Left ventricle myocardium superior (tissue), 1 donor: ENCODE measurements around the gene FOCAD. TPM values are rescaled to one million over a fixed set of nuclear protein-coding genes. Genes with fewer than 3 reads are reported as not detected.

Experiments used
- ATAC-seq: fragments of 200-7000 bp; cut with Tn5 transposase; one replicate; pipeline ENCODE4 v1.9.1; 2020; ENCODE audit warnings: mild to moderate bottlenecking, moderate library complexity
- DNase-seq: peaks from one replicate; pipeline ENCODE4 v3.0.0-alpha.2; 2020
- intact Hi-C: fragments of 100-400 bp; cut with micrococcal nuclease; formaldehyde crosslinking; loops from one replicate; pipeline ENCODE4 v1.11.0; 2022
- total RNA-seq: library from RNA; stranded (reverse); fragmentation: NEBNext Ultra II Directional; extraction: Animal tissue kit (Norgen Biotek cat#: 25700); gene quantifications from one replicate; pipeline ENCODE4 v1.2.1, GENCODE V29; 2021
- donor health status: DM: no; HTN: yes; CAD: no; lungs with severe emphysema.

FOCAD gene
- total RNA-seq, 1 donor from 2014 or later: 29.0 TPM

GRCh38 chr9:20714442-20715415 lies 30.7 kb downstream of the FOCAD start:
- no peak for ATAC-seq
- no peak for DNase-seq
- intact Hi-C loops: no loop called here

DNA sequence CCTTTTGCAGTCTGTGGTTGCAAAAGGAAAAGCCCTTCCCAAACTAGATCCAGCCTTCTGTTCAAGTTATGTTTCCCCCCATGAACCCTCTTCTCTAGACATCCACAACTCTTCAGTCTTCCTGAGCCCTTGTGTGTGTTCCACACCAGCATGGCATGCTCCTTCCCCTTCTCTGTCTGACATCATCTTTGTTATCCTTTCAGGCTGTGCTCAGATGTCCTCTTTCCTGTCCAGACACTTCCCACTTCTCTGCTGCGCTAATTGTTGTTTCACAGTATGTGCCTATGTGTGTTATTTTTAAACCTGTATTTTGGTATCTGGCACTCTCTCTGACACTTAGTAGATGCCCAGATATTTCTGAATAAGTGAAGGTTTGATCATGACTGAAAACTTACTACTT lies 38.2 kb downstream of the FOCAD start:
- no peak for DNase-seq
- intact Hi-C loops: no loop called here

GRCh38 chr9:20725675-20726074 lies 41.6 kb downstream of the FOCAD start:
- ATAC-seq: no peak
- intact Hi-C loops: no loop called here

More for the DNA sequence above, 38.2 kb downstream of the FOCAD start:
- peak; percentile 96 for ATAC-seq

GRCh38 chr9:20726144-20726543 lies 42.1 kb downstream of the FOCAD start:
- DNase-seq (no peak), ATAC-seq (no peak)
- intact Hi-C loops: no loop called here

More at GRCh38 chr9:20725675-20726074, 41.6 kb downstream of the FOCAD start:
- no peak for DNase-seq

DNA sequence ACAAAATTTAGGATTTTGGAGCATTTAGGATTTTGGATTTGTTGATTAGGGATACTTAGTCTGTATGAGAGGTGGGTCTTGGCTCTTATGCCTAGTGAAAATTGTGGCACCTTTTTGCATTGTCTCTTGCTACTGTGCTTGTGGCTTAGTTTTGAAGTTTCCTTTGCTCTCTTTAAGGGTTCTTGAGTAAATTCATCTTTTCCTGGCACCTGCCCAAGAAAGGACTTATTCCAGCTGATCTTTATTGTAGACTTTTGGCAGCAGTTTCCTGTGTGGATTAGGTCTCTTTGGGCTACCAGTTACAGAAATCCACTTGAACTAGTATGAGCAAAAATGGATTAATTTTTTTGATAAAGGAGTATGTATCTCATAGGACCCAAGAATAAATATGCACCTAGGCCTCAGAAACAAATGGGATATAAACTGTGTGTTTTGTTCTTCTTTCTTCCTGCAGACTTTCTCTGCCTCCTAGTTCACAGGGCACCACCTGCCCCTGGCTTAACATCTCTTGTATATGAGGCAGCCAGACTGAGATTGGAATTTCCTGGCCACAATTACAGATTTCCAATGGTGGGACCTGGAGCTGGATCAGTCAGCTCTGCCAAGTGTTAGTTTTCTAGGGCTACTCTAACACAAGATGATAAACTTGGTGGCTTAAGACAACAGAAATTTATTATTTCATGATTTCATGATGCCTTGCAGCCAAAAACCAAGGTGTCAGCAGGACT lies 44.6 kb downstream of the FOCAD start:
- ATAC-seq (peak; percentile 41), DNase-seq (no peak)
- intact Hi-C loops: no loop called here

- DNase-seq: no peak
- intact Hi-C loops: no loop called here
Observed at GRCh38 chr9:20729523-20729922, 45.5 kb downstream of the FOCAD start.

DNA sequence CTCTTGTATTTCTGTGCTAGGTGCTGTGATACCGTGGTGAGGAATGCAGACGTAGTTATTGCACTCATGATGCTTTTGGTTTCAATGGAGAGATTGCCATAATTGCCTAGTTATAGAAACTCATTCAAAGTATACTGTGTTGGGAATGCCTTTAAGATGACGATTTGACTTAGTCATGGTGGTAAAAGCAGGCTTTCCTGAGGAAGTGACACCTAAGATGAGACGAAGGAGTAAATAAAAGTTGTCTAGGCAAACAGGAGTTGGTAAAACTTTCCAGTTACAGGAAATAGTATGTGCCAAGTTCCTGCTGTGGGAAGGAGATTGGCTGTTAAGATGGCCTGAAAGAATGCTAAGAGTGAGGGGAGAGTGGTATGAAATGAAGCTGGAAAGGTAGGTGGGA lies 48.1 kb downstream of the FOCAD start:
- intact Hi-C loops: no loop called here
- ATAC-seq (no peak), DNase-seq (no peak)

More at GRCh38 chr9:20729523-20729922, 45.5 kb downstream of the FOCAD start:
- no peak for ATAC-seq

- ATAC-seq (no peak), DNase-seq (no peak)
- intact Hi-C loops: no loop called here
Observed at GRCh38 chr9:20734275-20734674, 50.2 kb downstream of the FOCAD start.

DNA sequence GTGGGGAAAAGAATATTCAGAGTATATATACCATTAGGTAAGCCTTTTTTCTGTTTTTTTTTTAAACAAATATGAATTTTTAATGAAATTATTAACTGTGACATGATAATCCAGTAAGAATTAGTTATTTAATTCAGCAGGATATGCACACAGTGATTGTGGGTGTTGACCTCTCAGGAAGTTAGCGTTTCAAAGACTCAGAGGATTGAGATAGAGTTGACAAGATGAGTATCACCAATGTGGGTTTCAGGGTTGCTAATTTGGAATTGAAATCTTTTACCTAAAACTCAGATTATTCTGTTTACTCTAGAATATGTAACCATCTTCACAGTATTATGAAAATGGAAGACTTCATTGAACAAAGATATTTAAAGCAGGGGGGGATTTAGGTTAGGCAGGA lies 56.2 kb downstream of the FOCAD start:
- no peak for DNase-seq
- intact Hi-C loops: no loop called here
- ATAC-seq: no peak

DNA sequence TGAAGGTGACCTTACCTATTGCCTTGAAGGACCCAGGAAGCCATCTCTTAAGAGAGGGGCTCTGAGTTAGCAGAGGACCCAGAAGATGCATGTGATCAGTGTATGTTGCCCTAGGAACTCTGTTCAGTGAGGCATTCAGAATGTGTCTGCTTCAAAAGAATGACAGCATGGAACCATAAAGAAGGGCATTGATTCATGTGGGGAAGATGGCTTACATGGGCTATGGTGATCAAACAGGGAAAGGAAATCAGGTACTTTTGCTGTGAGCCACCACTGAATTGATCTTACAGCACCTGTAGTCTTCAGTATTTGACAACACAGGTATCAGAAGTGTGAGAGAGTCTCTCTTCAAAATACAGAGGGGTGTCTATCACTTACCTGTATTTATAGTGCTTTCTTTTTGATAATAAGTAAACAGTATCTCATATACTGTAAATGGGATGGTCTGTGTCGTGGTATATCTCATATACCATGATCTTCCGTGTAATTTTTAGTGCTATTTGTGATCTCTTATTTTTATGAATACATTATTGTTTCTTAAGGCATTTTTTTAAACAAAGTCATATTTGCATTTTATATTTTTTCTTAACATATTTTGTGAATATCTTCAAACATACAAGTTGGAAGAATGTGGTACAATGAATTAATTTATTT lies 57.0 kb downstream of the FOCAD start:
- intact Hi-C loops: no loop called here
- DNase-seq (no peak), ATAC-seq (no peak)

GRCh38 chr9:20742833-20743232 lies 58.8 kb downstream of the FOCAD start:
- DNase-seq (no peak), ATAC-seq (no peak)
- intact Hi-C loops: no loop called here

GRCh38 chr9:20744036-20744630 lies 60.1 kb downstream of the FOCAD start:
- no peak for ATAC-seq
- intact Hi-C loops: no loop called here
- no peak for DNase-seq

DNA sequence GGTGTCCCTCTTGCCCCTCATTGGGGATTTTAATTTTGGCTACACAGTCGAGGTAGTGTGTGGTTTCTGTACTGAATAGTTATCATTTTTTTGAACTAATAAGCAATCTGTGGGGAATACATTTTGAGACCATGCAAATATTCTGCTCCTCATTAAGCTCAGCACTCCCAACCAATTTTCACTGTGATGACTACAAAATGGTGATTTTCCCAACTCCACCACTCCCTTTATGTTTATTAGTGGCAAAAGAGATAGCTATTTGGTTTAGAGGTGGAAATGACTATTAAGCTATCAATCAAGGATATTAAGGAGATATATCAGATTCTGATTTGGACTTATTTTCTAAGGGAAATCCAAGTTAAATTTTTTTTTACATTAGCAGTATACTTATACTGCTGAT lies 62.9 kb downstream of the FOCAD start:
- ATAC-seq (no peak), DNase-seq (no peak)
- intact Hi-C loops: no loop called here

DNA sequence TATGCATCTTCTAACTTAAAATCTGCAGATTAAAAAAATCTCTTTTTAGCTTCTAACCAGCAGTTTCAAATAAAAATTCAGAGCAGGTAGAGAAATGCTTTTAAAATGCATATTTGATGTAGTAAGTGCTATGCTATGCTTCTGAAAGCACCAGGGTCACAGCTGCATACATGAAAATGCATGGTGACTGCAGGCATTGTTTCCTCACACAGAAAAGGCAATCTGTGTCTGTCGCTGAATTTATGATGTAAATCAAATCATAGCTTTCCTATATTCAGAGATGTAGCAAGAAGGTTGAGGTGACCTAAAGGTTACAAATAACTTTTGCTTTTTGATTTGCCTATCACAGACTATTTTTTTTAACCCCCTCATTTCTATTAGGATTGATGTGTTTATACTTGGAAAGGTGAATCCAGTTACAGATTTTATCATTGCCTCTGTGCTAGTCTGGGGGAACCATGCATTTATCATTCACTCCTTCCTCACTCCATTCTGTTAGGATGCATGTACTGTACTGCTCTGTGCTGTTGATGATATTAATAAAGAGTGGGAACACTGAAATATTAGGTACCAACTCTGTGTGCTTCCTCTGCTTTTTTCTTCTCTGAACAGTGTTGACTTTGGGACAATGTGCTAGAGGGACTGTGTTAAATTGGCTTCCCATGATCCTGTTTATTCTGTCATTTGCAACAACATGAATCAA lies 65.6 kb downstream of the FOCAD start:
- intact Hi-C loops: no loop called here

DNA sequence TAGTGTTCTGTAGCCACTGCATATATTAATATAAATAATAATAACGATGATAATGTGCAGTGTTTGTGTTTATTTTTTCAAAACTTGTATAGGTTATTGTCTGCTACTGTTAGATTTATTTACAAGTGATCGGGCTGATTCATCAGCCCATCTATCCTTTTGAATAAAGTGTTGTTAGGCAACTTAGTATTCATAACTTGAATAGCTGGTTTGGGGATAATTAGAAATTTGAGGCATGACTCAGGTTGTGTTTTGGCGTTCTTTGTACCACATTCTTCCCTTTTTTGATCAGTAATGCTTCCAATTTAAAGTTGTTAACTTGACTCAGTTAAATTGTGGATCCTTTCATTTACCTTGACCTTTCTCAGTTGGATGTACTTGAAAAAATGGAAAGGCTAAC lies 69.7 kb downstream of the FOCAD start:
- no peak for ATAC-seq
- intact Hi-C loops: no loop called here
- DNase-seq: no peak

More for the DNA sequence above, 65.6 kb downstream of the FOCAD start:
- DNase-seq (no peak), ATAC-seq (no peak)

DNA sequence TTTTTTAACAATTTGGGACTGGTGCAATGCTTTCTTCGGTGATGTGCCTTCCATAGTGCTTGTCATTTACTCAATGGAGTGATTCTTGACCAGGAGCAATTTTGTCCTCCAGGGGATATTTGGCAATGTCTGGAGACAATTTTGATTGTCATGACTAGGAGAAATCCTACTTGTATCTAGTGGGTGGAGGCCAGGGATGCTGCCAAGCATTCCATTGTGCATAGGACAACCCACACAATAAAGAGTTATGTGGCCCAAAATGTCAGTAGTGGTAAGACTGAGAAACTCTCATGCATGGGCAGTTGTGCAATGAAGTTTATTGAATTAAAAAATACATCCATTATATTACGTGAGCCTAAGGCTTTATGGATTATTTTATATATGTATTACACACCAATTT lies 70.5 kb downstream of the FOCAD start:
- DNase-seq: no peak
- intact Hi-C loops: no loop called here
- ATAC-seq: no peak

DNA sequence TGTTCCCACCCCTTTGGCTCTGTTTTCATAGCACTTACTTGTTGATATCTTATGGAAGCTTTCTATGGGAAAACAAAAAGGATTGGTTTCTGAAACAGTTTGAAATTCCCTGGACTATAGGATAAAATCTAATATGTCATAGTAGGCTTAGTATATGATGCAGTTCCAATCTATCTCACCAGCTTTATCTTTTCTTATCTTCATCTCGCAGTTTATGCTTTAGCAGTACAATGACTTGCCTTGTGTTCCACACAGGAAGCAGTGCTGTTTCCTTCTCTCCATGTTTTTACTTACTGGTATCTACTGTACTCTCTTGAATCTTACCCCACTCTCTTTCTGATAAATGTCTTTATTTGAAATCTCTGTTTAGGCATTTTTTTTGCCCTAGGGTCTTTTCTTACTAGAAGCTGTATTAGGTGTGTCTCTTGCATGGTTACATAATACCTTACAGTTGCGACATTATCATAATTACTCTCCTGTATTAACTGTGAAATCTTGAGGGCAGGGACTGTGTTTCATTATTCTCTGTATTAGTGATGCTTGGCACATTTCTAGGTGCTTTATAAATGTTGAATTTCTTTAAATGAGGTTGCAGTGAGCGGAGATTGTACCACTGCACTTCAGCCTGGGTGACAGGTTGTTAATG lies 76.3 kb downstream of the FOCAD start:
- ATAC-seq (no peak), DNase-seq (no peak)
- intact Hi-C loops: no loop called here

GRCh38 chr9:20770947-20771346 lies 86.9 kb downstream of the FOCAD start:
- DNase-seq (no peak), ATAC-seq (peak; percentile 48)
- intact Hi-C loops: no loop called here
